RWPE2 (cell line): Measurements from ENCODE around the gene GKN1.
A peak's percentile ranks its signal among the peaks of the same experiment; 100 is the strongest.

Experiments used
- ATAC-seq: fragments of 200-7000 bp; cut with Tn5 transposase; 3 replicates; pipeline ENCODE4 v1.9.1; 2021; ENCODE audit warnings: low read depth
- DNase-seq: peaks from one replicate; pipeline ENCODE4 v3.0.0-alpha.2; 2020; ENCODE audit warnings: low spot score
- H3K27ac ChIP-seq: fragments of 450-650 bp; 2 replicates; pipeline ENCODE4 v1.5.1; 2017; ENCODE audit warnings: mild to moderate bottlenecking; ENCODE audit not compliant: poor library complexity, severe bottlenecking
- H3K27me3 ChIP-seq: fragments of 250-450 bp; sonication (Bioruptor Pico); 2 replicates; pipeline ENCODE4 v1.5.1; 2021; ENCODE audit warnings: mild to moderate bottlenecking, moderate library complexity; ENCODE audit not compliant: insufficient read depth, poor library complexity, severe bottlenecking
- H3K36me3 ChIP-seq: fragments of 250-450 bp; sonication (Bioruptor Pico); 2 replicates; pipeline ENCODE4 v1.5.1; 2020; ENCODE audit warnings: low read depth, mild to moderate bottlenecking, moderate library complexity
- H3K4me1 ChIP-seq: fragments of 250-450 bp; sonication (Bioruptor Pico); 2 replicates; pipeline ENCODE4 v1.5.1; 2021; ENCODE audit warnings: mild to moderate bottlenecking, moderate library complexity; ENCODE audit not compliant: insufficient read depth, poor library complexity, severe bottlenecking
- H3K4me3 ChIP-seq: fragments of 250-450 bp; sonication (Bioruptor Pico); 2 replicates; pipeline ENCODE4 v1.5.1; 2021; ENCODE audit warnings: mild to moderate bottlenecking, moderate library complexity; ENCODE audit not compliant: severe bottlenecking
- H3K9me3 ChIP-seq: fragments of 250-450 bp; sonication (Bioruptor Pico); 2 replicates; pipeline ENCODE4 v1.5.1; 2021; ENCODE audit warnings: mild to moderate bottlenecking, moderate library complexity; ENCODE audit not compliant: severe bottlenecking
- CTCF ChIP-seq: fragments of 450-650 bp; IDR thresholded peaks from one replicate; pipeline ENCODE4 v1.5.1; 2017; ENCODE audit warnings: mild to moderate bottlenecking, moderate library complexity; ENCODE audit not compliant: poor library complexity, severe bottlenecking

Gene GKN1

GRCh38 chr2:69017835-69018234 lies 43.4 kb downstream of the GKN1 start:
- no peaks in the 10 kb centered on the region for H3K9me3 ChIP-seq
- no peaks in the 10 kb centered on the region for H3K27me3 ChIP-seq
- no peak overlapping the region for H3K27ac ChIP-seq
- ATAC-seq (no peak), DNase-seq (no peak)
- H3K4me3 ChIP-seq = no peak overlapping the region
- peaks cover 51% of the 10 kb centered on the region for H3K4me1 ChIP-seq
- TF ChIP-seq CTCF = no peak
- no peaks in the 10 kb centered on the region for H3K36me3 ChIP-seq

- Histone ChIP-seq H3K27me3 (no peaks in the 10 kb centered on the region), H3K9me3 (no peaks in the 10 kb centered on the region), H3K27ac (no peak overlapping the region), H3K36me3 (no peaks in the 10 kb centered on the region), H3K4me1 (peaks cover 52% of the 10 kb centered on the region), H3K4me3 (no peak overlapping the region)
- ATAC-seq (no peak), DNase-seq (no peak)
- no peak for TF ChIP-seq CTCF
These were observed 44.3 kb downstream of the GKN1 start for GRCh38 chr2:69018678-69019095.

- ATAC-seq = no peak
- peaks cover 40% of the 10 kb centered on the region for H3K4me1 ChIP-seq
- no peaks in the 10 kb centered on the region for H3K27me3 ChIP-seq
- H3K4me3 ChIP-seq = no peak overlapping the region
- H3K36me3 ChIP-seq = no peaks in the 10 kb centered on the region
- H3K9me3 ChIP-seq = no peaks in the 10 kb centered on the region
- no peak for TF ChIP-seq CTCF
- no peak overlapping the region for H3K27ac ChIP-seq
- no peak for DNase-seq
These were observed 46.3 kb downstream of the GKN1 start for GRCh38 chr2:69020496-69021426.

- peaks cover 38% of the 10 kb centered on the region for H3K4me1 ChIP-seq
- no peaks in the 10 kb centered on the region for H3K36me3 ChIP-seq
- DNase-seq (no peak), ATAC-seq (no peak)
- no peak for TF ChIP-seq CTCF
- no peaks in the 10 kb centered on the region for H3K27me3 ChIP-seq
- peak overlapping the region; percentile 8 for H3K27ac ChIP-seq
- no peak overlapping the region for H3K4me3 ChIP-seq
- H3K9me3 ChIP-seq = no peaks in the 10 kb centered on the region
These were observed 47.3 kb downstream of the GKN1 start for GRCh38 chr2:69021727-69022126.

GRCh38 chr2:69022548-69022947 lies 48.1 kb downstream of the GKN1 start:
- Histone ChIP-seq H3K4me1 (peaks cover 38% of the 10 kb centered on the region), H3K36me3 (no peaks in the 10 kb centered on the region), H3K9me3 (no peaks in the 10 kb centered on the region), H3K27ac (peak overlapping the region; percentile 8), H3K4me3 (no peak overlapping the region), H3K27me3 (no peaks in the 10 kb centered on the region)
- TF ChIP-seq CTCF = no peak
- peak; percentile 99 for ATAC-seq
- DNase-seq = no peak
